ENCODE data around the gene PLEKHA1.
A peak's percentile ranks its signal among the peaks of the same experiment; 100 is the strongest.

PLEKHA1 gene
- total RNA-seq: 73.8 to 98.5 (median 93.0) reads per million in 4 experiments

GRCh38 chr10:122374237-122374858 lies at the start of gene PLEKHA1:
Gene PLEKHA1 (plus strand): TSS chr10:122374708. CDS start chr10:122393201, 18,493 bp downstream.
- DNase-seq: peak; percentile 87

GRCh38 chr10:122325235-122325634 lies 49.3 kb upstream of the PLEKHA1 start:
- DNase-seq: no peak

GRCh38 chr10:122326385-122326784 lies 48.1 kb upstream of the PLEKHA1 start:
- no peak for DNase-seq

- DNase-seq: no peak
These were observed 47.7 kb upstream of the PLEKHA1 start for GRCh38 chr10:122326806-122327205.

GRCh38 chr10:122327237-122328206 lies 47.0 kb upstream of the PLEKHA1 start:
- no peak for DNase-seq

- no peak for DNase-seq
These were observed 45.8 kb upstream of the PLEKHA1 start for GRCh38 chr10:122328676-122329075.

- DNase-seq: no peak
These were observed 45.1 kb upstream of the PLEKHA1 start for GRCh38 chr10:122329416-122329815.

- no peak for DNase-seq
These were observed 43.4 kb upstream of the PLEKHA1 start for GRCh38 chr10:122331100-122331499.

- DNase-seq: no peak
These were observed 42.7 kb upstream of the PLEKHA1 start for GRCh38 chr10:122331615-122332446.

GRCh38 chr10:122333037-122333436 lies 41.5 kb upstream of the PLEKHA1 start:
- no peak for DNase-seq

GRCh38 chr10:122336332-122336731 lies 38.2 kb upstream of the PLEKHA1 start:
- no peak for DNase-seq

- no peak for DNase-seq
These were observed 37.5 kb upstream of the PLEKHA1 start for GRCh38 chr10:122336961-122337360.

GRCh38 chr10:122338609-122339441 lies 35.7 kb upstream of the PLEKHA1 start:
- no peak for DNase-seq

GRCh38 chr10:122341141-122341810 lies 33.2 kb upstream of the PLEKHA1 start:
- DNase-seq: no peak

- peak; percentile 36 for DNase-seq
These were observed 32.0 kb upstream of the PLEKHA1 start for GRCh38 chr10:122342293-122343134.

GRCh38 chr10:122343135-122343800 lies 31.2 kb upstream of the PLEKHA1 start:
- DNase-seq: no peak

GRCh38 chr10:122343936-122344335 lies 30.6 kb upstream of the PLEKHA1 start:
- no peak for DNase-seq

GRCh38 chr10:122344741-122345258 lies 29.7 kb upstream of the PLEKHA1 start:
- DNase-seq: no peak

- no peak for DNase-seq
These were observed 28.1 kb upstream of the PLEKHA1 start for GRCh38 chr10:122346326-122346950.
